Retinal pigment epithelial cell (primary cell): ENCODE results near the gene UPK1B.

Experiments
- DNase-seq: peaks from one replicate; pipeline ENCODE4 v3.0.0-alpha.2; 2010; ENCODE audit warnings: low read depth
- H3K4me3 ChIP-seq: 2 replicates; pipeline ENCODE4 v1.5.1; 2011; ENCODE audit warnings: mild to moderate bottlenecking, low read length, control low read depth, moderate library complexity
- TF ChIP-seq, protein P1 (sequence below): conservative IDR thresholded peaks from 2 replicates; pipeline ENCODE4 v1.5.1; 2011; ENCODE audit warnings: low read depth, low read length, control low read depth, inconsistent platforms

Gene UPK1B

DNA sequence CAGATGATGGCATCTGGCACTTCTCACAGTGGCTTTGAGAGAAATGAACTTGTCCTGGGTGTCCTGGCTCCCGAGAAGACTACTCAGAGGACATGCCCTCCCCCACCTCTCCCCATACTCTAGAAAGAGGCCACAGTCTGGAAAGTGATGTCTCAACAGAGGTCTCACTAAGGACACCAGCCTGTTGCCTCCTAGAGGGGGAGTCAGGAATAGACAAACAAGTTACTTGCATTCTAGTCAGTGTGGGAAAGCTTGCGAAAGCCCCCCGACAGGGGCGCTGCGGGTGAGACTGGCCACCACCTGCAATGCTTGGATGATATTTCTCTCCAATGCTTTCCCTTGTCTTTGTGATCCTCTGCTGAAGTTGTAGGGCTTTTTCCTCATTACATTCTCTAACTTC is 50.1 kb downstream of the UPK1B start:
- DNase-seq = no peak
- TF ChIP-seq, protein P1, sequence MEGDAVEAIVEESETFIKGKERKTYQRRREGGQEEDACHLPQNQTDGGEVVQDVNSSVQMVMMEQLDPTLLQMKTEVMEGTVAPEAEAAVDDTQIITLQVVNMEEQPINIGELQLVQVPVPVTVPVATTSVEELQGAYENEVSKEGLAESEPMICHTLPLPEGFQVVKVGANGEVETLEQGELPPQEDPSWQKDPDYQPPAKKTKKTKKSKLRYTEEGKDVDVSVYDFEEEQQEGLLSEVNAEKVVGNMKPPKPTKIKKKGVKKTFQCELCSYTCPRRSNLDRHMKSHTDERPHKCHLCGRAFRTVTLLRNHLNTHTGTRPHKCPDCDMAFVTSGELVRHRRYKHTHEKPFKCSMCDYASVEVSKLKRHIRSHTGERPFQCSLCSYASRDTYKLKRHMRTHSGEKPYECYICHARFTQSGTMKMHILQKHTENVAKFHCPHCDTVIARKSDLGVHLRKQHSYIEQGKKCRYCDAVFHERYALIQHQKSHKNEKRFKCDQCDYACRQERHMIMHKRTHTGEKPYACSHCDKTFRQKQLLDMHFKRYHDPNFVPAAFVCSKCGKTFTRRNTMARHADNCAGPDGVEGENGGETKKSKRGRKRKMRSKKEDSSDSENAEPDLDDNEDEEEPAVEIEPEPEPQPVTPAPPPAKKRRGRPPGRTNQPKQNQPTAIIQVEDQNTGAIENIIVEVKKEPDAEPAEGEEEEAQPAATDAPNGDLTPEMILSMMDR = no peak
- H3K4me3 ChIP-seq = no peak overlapping the region

DNA sequence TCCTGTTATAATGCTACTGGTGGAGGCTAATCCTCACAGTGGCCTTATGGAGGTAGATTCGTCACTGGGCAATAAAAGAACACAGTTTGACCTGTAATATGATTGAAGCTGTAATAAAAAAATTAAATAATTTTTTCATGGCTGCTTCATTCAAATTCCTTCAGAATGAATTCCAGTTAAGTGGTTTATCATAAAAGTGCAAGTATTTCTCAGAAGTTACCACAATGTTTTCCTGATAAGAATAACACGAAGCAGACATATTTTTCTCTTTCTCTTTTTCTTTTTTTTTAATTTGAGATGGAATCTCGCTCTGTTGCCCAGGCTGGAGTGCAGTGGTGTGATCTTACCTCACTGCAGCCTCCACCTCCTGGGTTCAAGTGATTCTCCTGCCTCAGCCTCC is 51.7 kb downstream of the UPK1B start:
- TF ChIP-seq, protein P1 = no peak
- peak; percentile 51 for DNase-seq
- H3K4me3 ChIP-seq = no peak overlapping the region

DNA sequence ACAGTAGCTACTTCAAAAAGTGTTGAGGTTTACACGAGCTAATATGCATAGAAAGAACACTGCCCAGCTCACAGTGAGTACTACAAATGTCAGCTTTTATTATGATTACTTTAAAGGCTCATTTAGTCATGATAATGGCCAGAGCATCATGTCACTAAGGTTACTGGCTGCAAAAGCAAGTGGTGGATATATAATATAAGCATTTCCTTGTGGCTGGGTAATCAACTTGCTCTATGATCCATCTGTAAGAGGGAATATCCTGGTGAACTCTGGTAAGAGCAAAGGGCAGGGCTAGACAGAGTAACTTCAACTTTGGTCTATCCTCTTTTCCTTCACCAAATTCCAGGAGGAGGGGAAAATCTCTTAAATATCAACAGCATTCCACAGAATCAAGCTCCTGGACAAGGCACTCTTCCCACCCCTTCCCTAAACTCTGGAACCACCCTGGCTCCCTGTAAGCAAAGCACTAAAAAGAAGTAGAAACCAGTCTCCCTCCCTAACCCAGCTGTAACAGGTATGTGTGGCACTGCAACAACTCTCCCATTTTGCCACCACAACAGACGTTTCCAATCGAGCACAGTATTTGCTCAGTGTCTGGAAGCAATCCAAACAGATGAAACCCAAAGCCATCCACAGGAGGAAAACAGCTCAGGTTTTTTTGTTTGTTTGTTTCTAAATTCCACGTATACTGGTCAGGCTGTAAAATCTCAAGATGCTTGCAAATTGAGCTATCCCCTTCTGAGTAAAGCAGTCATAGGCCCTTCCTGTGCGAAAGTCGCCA is 53.9 kb downstream of the UPK1B start:
- DNase-seq = no peak
- no peak overlapping the region for H3K4me3 ChIP-seq
- TF ChIP-seq, protein P1 = no peak

DNA sequence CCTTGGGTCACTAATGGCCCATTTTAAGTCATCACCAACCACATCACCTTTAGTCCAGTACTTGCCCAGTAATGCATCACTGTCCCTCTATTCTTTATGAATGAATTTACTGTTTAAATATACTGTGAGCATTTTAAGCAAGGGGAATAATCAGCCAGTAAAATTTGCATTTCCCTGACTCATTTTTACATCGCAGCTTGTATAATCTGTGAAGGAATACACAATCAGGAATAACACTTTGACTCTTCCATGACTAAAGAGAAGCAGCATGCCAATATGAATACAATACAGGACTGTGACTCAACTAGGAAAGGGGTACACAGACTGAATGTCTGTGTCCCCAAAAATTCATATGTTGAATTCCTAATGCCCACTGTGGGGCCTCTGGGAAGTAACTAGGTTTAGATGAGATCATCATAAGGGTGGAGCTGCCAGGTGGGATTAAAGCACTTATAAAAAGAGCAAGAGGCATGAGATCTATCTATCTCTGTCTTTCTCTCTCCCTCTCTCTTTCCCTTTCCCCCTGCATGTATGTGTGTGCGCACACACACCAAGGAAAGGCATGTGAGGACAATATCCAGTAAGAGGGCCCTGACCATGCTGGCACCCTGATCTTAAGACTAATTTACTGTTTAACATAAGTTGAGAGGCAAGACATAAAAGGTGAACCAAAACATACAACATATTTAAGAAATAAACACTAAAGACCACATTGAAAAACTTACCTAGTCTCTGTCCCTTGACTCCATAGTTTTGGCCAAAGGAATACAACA is 55.2 kb downstream of the UPK1B start:
- H3K4me3 ChIP-seq = no peak overlapping the region
- DNase-seq = no peak
- TF ChIP-seq, protein P1 = no peak

DNA sequence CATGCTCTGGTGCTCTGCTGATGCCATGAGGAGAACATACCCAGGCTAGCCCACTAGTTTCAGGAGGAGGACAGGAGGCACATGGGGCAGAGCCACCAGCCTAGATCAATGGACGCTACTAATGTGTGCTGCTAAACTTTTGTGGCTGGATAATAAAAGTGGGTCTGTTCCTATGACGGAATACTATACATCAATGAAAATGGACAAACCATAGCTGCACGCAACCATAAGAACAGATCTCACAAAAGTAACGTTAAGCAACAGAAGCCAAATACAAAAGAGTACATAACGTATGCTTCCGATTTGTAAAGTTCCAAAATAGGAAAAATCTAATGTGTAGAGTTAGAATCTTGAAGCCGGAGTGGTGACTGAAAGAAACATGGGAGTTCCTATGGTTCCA is 55.8 kb downstream of the UPK1B start:
- no peak for DNase-seq
- H3K4me3 ChIP-seq = no peak overlapping the region
- TF ChIP-seq, protein P1 = no peak

DNA sequence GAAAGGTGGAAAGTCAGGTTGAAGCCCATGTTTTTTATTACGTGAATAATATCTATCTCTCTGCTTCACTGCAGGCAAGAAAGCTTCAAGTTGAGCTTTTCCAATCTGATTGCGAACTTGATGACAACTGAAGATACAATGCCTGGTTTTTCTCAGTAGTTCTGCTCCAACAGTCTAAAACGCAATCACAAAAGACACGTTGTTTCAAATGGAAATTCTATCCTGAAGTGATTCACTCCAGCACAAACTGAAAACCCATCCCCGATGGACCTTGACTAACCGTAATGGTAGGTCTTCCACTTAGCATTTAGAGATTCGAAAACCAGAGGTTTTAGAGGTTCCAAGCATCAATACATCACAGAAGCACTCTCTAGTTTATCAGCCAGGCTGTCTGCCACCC is 56.7 kb downstream of the UPK1B start:
- no peak for DNase-seq
- TF ChIP-seq, protein P1 = no peak
- H3K4me3 ChIP-seq = no peak overlapping the region
